OCI-LY1 (cell line): ENCODE data around the gene LINS1.

Experiments used
- H2AFZ ChIP-seq: fragments of 200-600 bp; sonication (generic), shearing (Covaris generic); 2 replicates; pipeline ENCODE4 v1.6.0; 2014; ENCODE audit warnings: antibody characterized with exemption, mild to moderate bottlenecking, low read length
- H3F3A ChIP-seq: fragments of 200-600 bp; sonication (generic), shearing (Covaris generic); 2 replicates; pipeline ENCODE4 v1.6.0; 2014; ENCODE audit warnings: mild to moderate bottlenecking, antibody characterized with exemption, low read length, moderate library complexity; ENCODE audit not compliant: insufficient read depth
- H3K27ac ChIP-seq: fragments of 200-600 bp; sonication (generic); 2 replicates; pipeline ENCODE4 v1.5.1; 2014; ENCODE audit warnings: low read length, mixed run types, mild to moderate bottlenecking, low read depth; ENCODE audit not compliant: poor library complexity, severe bottlenecking
- H3K27me3 ChIP-seq: fragments of 200-600 bp; sonication (generic); 2 replicates; pipeline ENCODE4 v1.6.0; 2014; ENCODE audit warnings: antibody characterized with exemption, mild to moderate bottlenecking, low read length, moderate library complexity; ENCODE audit not compliant: insufficient read depth
- H3K36me3 ChIP-seq: fragments of 200-600 bp; sonication (generic); 2 replicates; pipeline ENCODE4 v1.6.1; 2014; ENCODE audit warnings: mild to moderate bottlenecking, antibody characterized with exemption, low read length, moderate library complexity, mixed read lengths; ENCODE audit not compliant: insufficient read depth
- H3K4me1 ChIP-seq: fragments of 200-600 bp; sonication (generic); 2 replicates; pipeline ENCODE4 v1.5.1; 2014; ENCODE audit warnings: mild to moderate bottlenecking, low read length, moderate library complexity; ENCODE audit not compliant: insufficient read depth, severe bottlenecking
- H3K4me2 ChIP-seq: fragments of 200-600 bp; sonication (generic), shearing (Covaris generic); 2 replicates; pipeline ENCODE4 v1.6.1; 2014; ENCODE audit warnings: low read length
- H3K4me3 ChIP-seq: fragments of 200-600 bp; sonication (generic); 2 replicates; pipeline ENCODE4 v1.5.1; 2014; ENCODE audit warnings: low read length, low read depth, mild to moderate bottlenecking, mixed read lengths; ENCODE audit not compliant: poor library complexity, severe bottlenecking
- H3K79me2 ChIP-seq: fragments of 200-600 bp; shearing (Covaris generic); 2 replicates; pipeline ENCODE4 v1.6.1; 2016; ENCODE audit warnings: mixed run types, low read length, mixed read lengths; ENCODE audit not compliant: insufficient read depth
- H3K9ac ChIP-seq: fragments of 200-600 bp; sonication (generic), shearing (Covaris generic); 2 replicates; pipeline ENCODE4 v1.6.1; 2014; ENCODE audit warnings: mild to moderate bottlenecking, low read length, mixed read lengths
- H3K9me2 ChIP-seq: fragments of 200-600 bp; sonication (generic), shearing (Covaris generic); 2 replicates; pipeline ENCODE4 v1.6.1; 2014; ENCODE audit warnings: low read depth, mild to moderate bottlenecking, low read length, mixed read lengths
- H3K9me3 ChIP-seq: fragments of 200-600 bp; shearing (Covaris generic); 2 replicates; pipeline ENCODE4 v1.6.1; 2014; ENCODE audit warnings: low read length, mixed read lengths
- H4K20me1 ChIP-seq: fragments of 200-600 bp; sonication (generic), shearing (Covaris generic); 2 replicates; pipeline ENCODE4 v1.6.0; 2016; ENCODE audit warnings: mild to moderate bottlenecking, low read length; ENCODE audit not compliant: insufficient read depth
- CTCF ChIP-seq: fragments of 200-600 bp; sonication (generic), shearing (Covaris generic); IDR thresholded peaks from 2 replicates; pipeline ENCODE4 v1.5.1; 2017; ENCODE audit warnings: mild to moderate bottlenecking, antibody characterized with exemption, low read length, moderate library complexity, mixed read lengths
- EZH2 ChIP-seq: fragments of 200-600 bp; sonication (generic), shearing (Covaris generic); IDR thresholded peaks from 2 replicates; pipeline ENCODE4 v1.8.0; 2017; ENCODE audit warnings: borderline replicate concordance, mixed run types, mild to moderate bottlenecking, antibody characterized with exemption, low read length, moderate library complexity, mixed read lengths

Gene LINS1

GRCh38 chr15:100648951-100649350, 47.0 kb upstream of the LINS1 start:
- H3K79me2 ChIP-seq = no peaks in the 10 kb centered on the region
- no peak overlapping the region for H3K4me2 ChIP-seq
- H3K9ac ChIP-seq = no peak overlapping the region
- no peaks in the 10 kb centered on the region for H3K9me3 ChIP-seq
- no peak overlapping the region for H3K4me3 ChIP-seq
- no peak overlapping the region for H2AFZ ChIP-seq
- no peaks in the 10 kb centered on the region for H4K20me1 ChIP-seq
- no peaks in the 10 kb centered on the region for H3K27me3 ChIP-seq
- no peaks in the 10 kb centered on the region for H3F3A ChIP-seq
- no peak overlapping the region for H3K27ac ChIP-seq
- H3K36me3 ChIP-seq = peaks cover 5% of the 10 kb centered on the region; the same call in 1 of the 2 replicates
- H3K4me1 ChIP-seq = no peaks in the 10 kb centered on the region
- TF ChIP-seq EZH2 (no peak), CTCF (no peak)
- H3K9me2 ChIP-seq = no peaks in the 10 kb centered on the region

- TF ChIP-seq EZH2 = no peak
- no peak for TF ChIP-seq CTCF
These were observed 43.7 kb upstream of the LINS1 start for GRCh38 chr15:100645671-100646070.

GRCh38 chr15:100642950-100643338, 41.0 kb upstream of the LINS1 start:
- no peaks in the 10 kb centered on the region for H3K36me3 ChIP-seq
- no peak overlapping the region for H3K4me3 ChIP-seq
- H3K9me2 ChIP-seq = no peaks in the 10 kb centered on the region
- TF ChIP-seq CTCF = no peak
- H4K20me1 ChIP-seq = no peaks in the 10 kb centered on the region
- no peak overlapping the region for H3K9ac ChIP-seq
- H3K4me2 ChIP-seq = no peak overlapping the region
- H3K79me2 ChIP-seq = peaks cover 18% of the 10 kb centered on the region; the same call in 1 of the 2 replicates
- no peaks in the 10 kb centered on the region for H3F3A ChIP-seq
- no peaks in the 10 kb centered on the region for H3K9me3 ChIP-seq
- H3K4me1 ChIP-seq = no peaks in the 10 kb centered on the region
- H2AFZ ChIP-seq = no peak overlapping the region
- no peaks in the 10 kb centered on the region for H3K27me3 ChIP-seq
- H3K27ac ChIP-seq = no peak overlapping the region

More at GRCh38 chr15:100645671-100646070, 43.7 kb upstream of the LINS1 start:
- Histone ChIP-seq H4K20me1 (no peaks in the 10 kb centered on the region), H3K27ac (no peak overlapping the region), H3F3A (no peaks in the 10 kb centered on the region), H3K36me3 (no peaks in the 10 kb centered on the region; the same call in 1 of the 2 replicates), H3K9me3 (no peaks in the 10 kb centered on the region), H3K9ac (no peak overlapping the region), H2AFZ (no peak overlapping the region), H3K27me3 (no peaks in the 10 kb centered on the region), H3K4me3 (no peak overlapping the region), H3K4me2 (no peak overlapping the region), H3K9me2 (no peaks in the 10 kb centered on the region), H3K4me1 (no peaks in the 10 kb centered on the region), H3K79me2 (0 out of 2 replicates have a peak, but pooled peaks cover 1% of the 10 kb centered on the region)
